K562 (cell line): ENCODE results near the gene NR1D2. TPM values are rescaled to one million over a fixed set of nuclear protein-coding genes. Genes with fewer than 3 reads are reported as not detected.

Source experiments
- ATAC-seq: fragments of 200-7000 bp; cut with Tn5 transposase; 3 replicates; pipeline ENCODE4 v1.9.1; 2020; ENCODE audit warnings: moderate library complexity
- BruUV-seq: library from RNA; stranded (reverse); fragments of 400-500 nt; replicated peaks from 2 replicates; lab custom pipeline; 2021; lab: Mats Ljungman, UMichigan
- CTCF ChIA-PET: fragments of 300-600 bp; formaldehyde crosslinking; extraction: SDS; loops from one replicate; lab custom pipeline; 2021; ENCODE audit warnings: low intra/inter-chr PET ratio; lab: Yijun Ruan, JAX
- POLR2A ChIA-PET: fragments of 300-600, 350-650 bp; sonication (Branson Sonifier 250); formaldehyde crosslinking; extraction: SDS; loops from one replicate; lab custom pipeline; 2021; ENCODE audit warnings: antibody characterized with exemption, inconsistent platforms; lab: Yijun Ruan, JAX
- DNase-seq, 4 experiments: peaks; one replicate each; pipeline versions ENCODE4 v3.0.0 to v3.0.0-alpha.2; 2011 to 2018; ENCODE audit warnings: low spot score in 3 of 4, mixed read lengths in 3 of 4; ENCODE audit errors: extremely low read depth in 1 of 4
- FAIRE-seq: peaks from 2 replicates; lab custom pipeline; 2011; peaks lifted over from hg19 to GRCh38; lab: Jason Lieb, UNC
- H2AFZ ChIP-seq: 2 replicates; pipeline ENCODE4 v1.6.0; 2011; ENCODE audit warnings: low read depth, low read length, control low read depth, inconsistent platforms
- H3K27ac ChIP-seq: fragments of 200-600 bp; 3 replicates; pipeline ENCODE4 v1.8.0; 2011; ENCODE audit warnings: low read depth, mild to moderate bottlenecking, control low read depth, inconsistent platforms, low read length, moderate library complexity, mixed read lengths; ENCODE audit errors: extremely low read depth
- H3K27me3 ChIP-seq, 2 experiments: fragments of 300-600 bp in 1 of 2; 2 replicates in 1 of 2; 3 replicates in 1 of 2; pipeline versions ENCODE4 v1.6.0 to v1.8.0; 2011; ENCODE audit warnings: inconsistent platforms in 2 of 2, low read length in 2 of 2, mild to moderate bottlenecking in 1 of 2, mixed read lengths in 1 of 2, moderate library complexity in 1 of 2; ENCODE audit not compliant: control insufficient read depth in 2 of 2, insufficient read depth in 2 of 2
- H3K36me3 ChIP-seq: fragments of 300-600 bp; 3 replicates; pipeline ENCODE4 v1.8.0; 2011; ENCODE audit warnings: mild to moderate bottlenecking, low read length, inconsistent platforms; ENCODE audit not compliant: control insufficient read depth, insufficient read depth
- H3K4me1 ChIP-seq, 2 experiments: fragments of 200-600 bp in 1 of 2; replicated peaks in 1 of 2; 2 replicates in 1 of 2; 3 replicates in 1 of 2; pipeline versions ENCODE4 v1.5.1 to v1.8.0; 2011; ENCODE audit warnings: inconsistent platforms in 2 of 2, low read length in 2 of 2, mild to moderate bottlenecking in 1 of 2, mixed read lengths in 1 of 2, moderate library complexity in 1 of 2; ENCODE audit not compliant: control insufficient read depth in 2 of 2, insufficient read depth in 2 of 2
- H3K4me2 ChIP-seq: 2 replicates; pipeline ENCODE4 v1.6.1; 2011; ENCODE audit warnings: low read length, control low read depth, inconsistent platforms, mixed read lengths; ENCODE audit not compliant: insufficient read depth
- H3K4me3 ChIP-seq: fragments of 200-600 bp; sonication (generic), shearing (Covaris generic); 2 replicates; pipeline ENCODE4 v1.5.1; 2016; ENCODE audit warnings: control low read depth, inconsistent platforms
- H3K79me2 ChIP-seq: fragments of 200-600 bp; 3 replicates; pipeline ENCODE4 v1.8.0; 2011; ENCODE audit warnings: low read length, inconsistent platforms; ENCODE audit not compliant: control insufficient read depth, insufficient read depth
- H3K9ac ChIP-seq, 2 experiments: 2 replicates each; pipeline versions ENCODE4 v1.6.0 to v1.6.1; 2011; ENCODE audit warnings: low read depth in 2 of 2, low read length in 2 of 2, control low read depth in 1 of 2, inconsistent platforms in 1 of 2, mild to moderate bottlenecking in 1 of 2, mixed read lengths in 1 of 2; ENCODE audit not compliant: insufficient read depth in 1 of 2
- H3K9me1 ChIP-seq: one replicate; pipeline ENCODE4 v1.6.0; 2011; ENCODE audit warnings: inconsistent platforms, mild to moderate bottlenecking, low read length, moderate library complexity; ENCODE audit not compliant: control insufficient read depth, insufficient read depth
- H3K9me3 ChIP-seq: replicated peaks from 2 replicates; pipeline ENCODE4 v1.5.1; 2011; ENCODE audit warnings: low read depth, low read length, inconsistent platforms; ENCODE audit not compliant: control insufficient read depth, insufficient read depth
- H4K20me1 ChIP-seq: replicated peaks from 2 replicates; pipeline ENCODE4 v1.6.1; 2011; ENCODE audit warnings: low read length, inconsistent platforms, mixed read lengths; ENCODE audit not compliant: control insufficient read depth, insufficient read depth
- CEBPG ChIP-seq, 3 experiments: fragments of 200-800 bp in 1 of 3; sonication (Bioruptor generic) in 1 of 3; sonication (generic) in 1 of 3; formaldehyde crosslinking in 1 of 3; IDR thresholded peaks in 2 of 3; conservative IDR thresholded peaks in 1 of 3; 2 replicates each; pipeline versions ENCODE4 v1.6.1 to v1.8.0; 2016 to 2022; ENCODE audit warnings: missing compliant biosample characterization in 2 of 3, missing genetic modification characterization in 2 of 3, mild to moderate bottlenecking in 1 of 3, missing genetic modification reagents in 1 of 3
- CHD2 ChIP-seq: IDR thresholded peaks from 2 replicates; pipeline ENCODE4 v1.6.1; 2011; ENCODE audit warnings: low read depth, low read length
- DMBX1 ChIP-seq: fragments of 250-450 bp; sonication (Bioruptor Pico); IDR thresholded peaks from 2 replicates; pipeline ENCODE4 v1.8.0; 2022; ENCODE audit warnings: inconsistent platforms, mild to moderate bottlenecking, moderate library complexity, borderline replicate concordance
- EP400 ChIP-seq: fragments of 450-650 bp; IDR thresholded peaks from 2 replicates; pipeline ENCODE4 v1.6.1; 2017; ENCODE audit warnings: antibody characterized with exemption, mild to moderate bottlenecking, moderate library complexity
- FOS ChIP-seq: IDR thresholded peaks from 3 replicates; pipeline ENCODE4 v1.6.1; 2011; ENCODE audit not compliant: insufficient read length; ENCODE audit errors: extremely low read depth
- MEF2A ChIP-seq: IDR thresholded peaks from 2 replicates; pipeline ENCODE4 v1.6.1; 2011; ENCODE audit warnings: low read depth, mild to moderate bottlenecking, low read length, moderate library complexity; ENCODE audit not compliant: control insufficient read depth
- POLR3A ChIP-seq: IDR thresholded peaks from 2 replicates; pipeline ENCODE4 v1.6.1; 2011; ENCODE audit warnings: borderline replicate concordance, mild to moderate bottlenecking, moderate library complexity; ENCODE audit not compliant: insufficient read length, insufficient read depth; ENCODE audit errors: extremely low read depth
- SMC3 ChIP-seq: conservative IDR thresholded peaks from 2 replicates; pipeline ENCODE4 v1.6.1; 2011; ENCODE audit warnings: low read depth, low read length, improper control_type of control experiment; ENCODE audit not compliant: insufficient read depth
- STAG1 ChIP-seq: sonication (generic); formaldehyde crosslinking; IDR thresholded peaks from 2 replicates; pipeline ENCODE4 v1.5.0; 2020; ENCODE audit warnings: missing genetic modification reagents, borderline replicate concordance
- ZBTB1 ChIP-seq: sonication (generic); formaldehyde crosslinking; IDR thresholded peaks from 2 replicates; pipeline ENCODE4 v1.8.1; 2023; ENCODE audit warnings: missing genetic modification reagents, low read depth, mild to moderate bottlenecking, borderline replicate concordance
- WGBS: fragments of 100-300 bp; shearing (Covaris generic); methylation state at CpG from one replicate; pipeline ENCODE4 v1.1.6; 2016; ENCODE audit warnings: low coverage, mixed read lengths; ENCODE audit not compliant: insufficient coverage; ENCODE audit errors: missing lambda C conversion rate; 5-methylcytosine and 5-hydroxymethylcytosine counted together
- in situ Hi-C: fragments of 300-500 bp; cut with MboI; formaldehyde crosslinking; loops from 4 replicates; pipeline ENCODE4 v1.15.0; 2018; ENCODE audit warnings: inconsistent platforms, mixed read lengths
- intact Hi-C: fragments of 100-400 bp; cut with micrococcal nuclease; formaldehyde crosslinking; loops from 2 replicates; pipeline ENCODE4 v1.14.2; 2022
- polyA plus RNA-seq, 8 experiments: library from polyadenylated mRNA; depleted of rRNA in 4 of 8; stranded (reverse) in 5 of 8; unstranded in 3 of 8; fragments of >200 nt; fragmentation: Nextera tagmentation in 2 of 8; fragmentation: Illumina TruSeq in 1 of 8; extraction: Ambion mirVana in 2 of 8; extraction: Trizol in 1 of 8; gene quantifications; 2 replicates each; pipeline versions ENCODE4 v1.2.1 to v1.2.3, GENCODE V29; 2011 to 2014; ENCODE audit warnings: inconsistent platforms in 1 of 8, missing spikeins in 1 of 8
- total RNA-seq, 7 experiments: library from RNA; depleted of rRNA in 6 of 7; stranded (reverse); fragments of >200 nt in 6 of 7; fragmentation: Illumina TruSeq in 2 of 7; extraction: Trizol in 2 of 7; gene quantifications; 2 replicates each; pipeline versions ENCODE4 v1.2.1 to v1.2.3, GENCODE V29; 2011 to 2021; ENCODE audit warnings: low replicate concordance in 1 of 7
- TF ChIP-seq, protein P1 (sequence below): fragments of 450-650 bp; formaldehyde crosslinking; IDR thresholded peaks from 2 replicates; pipeline ENCODE4 v1.4.0; 2020; ENCODE audit warnings: mild to moderate bottlenecking, moderate library complexity
- TF ChIP-seq, protein P2 (sequence below): sonication (generic); formaldehyde crosslinking; IDR thresholded peaks from 2 replicates; pipeline ENCODE4 v1.8.0; 2022; ENCODE audit warnings: missing genetic modification reagents, mild to moderate bottlenecking, borderline replicate concordance
- TF ChIP-seq, protein P3 (sequence below), 2 experiments: IDR thresholded peaks; 2 replicates each; pipeline ENCODE4 v1.6.1; 2012; ENCODE audit warnings: improper control_type of control experiment in 2 of 2, low read depth in 2 of 2, low read length in 2 of 2, borderline replicate concordance in 1 of 2
- TF ChIP-seq, protein P4 (sequence below): fragments of 250-450 bp; sonication (Bioruptor Pico); IDR thresholded peaks from 2 replicates; pipeline ENCODE4 v1.4.0; 2020

Gene NR1D2
- total and polyA plus RNA-seq, 9 of the 15 experiments (the other 6 are each of a cell fraction or from before 2014, with no cell fraction given) = 1.2 to 5.5 (median 2.9) TPM

DNA sequence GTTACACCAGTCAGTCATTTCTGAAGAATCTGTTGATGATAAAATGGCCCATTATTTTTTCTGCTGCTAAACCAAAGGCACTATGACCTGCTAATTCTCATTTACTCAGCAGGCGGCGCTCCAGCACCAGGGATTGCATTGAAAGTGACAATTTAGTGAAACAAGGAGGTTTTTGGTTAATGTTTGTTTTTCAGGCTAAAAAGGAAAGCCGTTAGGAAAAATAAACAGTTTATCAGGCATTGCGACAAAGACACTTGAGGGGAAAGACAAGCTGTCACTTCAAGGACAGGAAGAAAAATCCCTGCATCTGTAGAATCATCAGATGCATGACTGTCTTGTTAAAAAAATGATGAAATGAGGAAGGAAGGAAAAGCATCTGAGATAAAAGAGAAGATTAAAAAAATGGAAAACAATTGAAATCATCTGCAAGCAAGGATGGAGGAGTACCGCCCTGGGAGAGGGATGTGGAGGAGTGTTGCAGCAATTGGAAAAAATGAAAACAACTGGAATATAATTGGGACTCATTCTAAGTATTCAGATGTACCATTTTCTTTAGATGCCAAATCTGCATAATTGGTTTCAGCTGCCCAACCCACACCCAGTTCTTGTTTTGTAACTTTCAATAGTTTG is 54.0 kb downstream of the NR1D2 start:
- ChIA-PET POLR2A (no interaction called here), CTCF (interaction anchor here (0.6 to 2.4 kb wide), 7 partner anchors 111 to 1315 kb away, joined by 3 to 22 read pairs (median 5); no protein-coding TSS in a partner anchor)
- Histone ChIP-seq H3K4me3 (no peak overlapping the region), H3K27me3 (peaks cover 4 to 11% of the 10 kb centered on the region in 2 experiments; a peak in 3 of 5 replicates), H3K27ac (no peak overlapping the region), H4K20me1 (no peaks in the 10 kb centered on the region), H3K36me3 (no peaks in the 10 kb centered on the region), H3K4me2 (no peak overlapping the region), H3K4me1 (no peaks in the 10 kb centered on the region), H3K9ac (no peak overlapping the region), H3K9me1 (no peaks in the 10 kb centered on the region), H3K79me2 (no peaks in the 10 kb centered on the region), H2AFZ (no peak overlapping the region), H3K9me3 (no peaks in the 10 kb centered on the region)
- peak; percentile 73 for ATAC-seq
- intact Hi-C loops (loop anchor here (1.0 to 10.0 kb wide), 5 partner anchors 72 to 684 kb away; partner anchors contain the start of gene THRB), in situ Hi-C loops (loop anchor here (10.0 kb wide), 1 partner anchor 246 kb away; no protein-coding TSS in a partner anchor)
- peak; percentile 55 to 78 (median 58) for DNase-seq
- WGBS = 0% methylated on average over 5 of the region's 5 CpGs
- FAIRE-seq = peak; percentile 94
- no TSS peak for BruUV-seq
- TF ChIP-seq STAG1 (CRISPR knock-in tag) = peak; percentile 85; the same call in 1 of the 2 replicates
- TF ChIP-seq, protein P1, sequence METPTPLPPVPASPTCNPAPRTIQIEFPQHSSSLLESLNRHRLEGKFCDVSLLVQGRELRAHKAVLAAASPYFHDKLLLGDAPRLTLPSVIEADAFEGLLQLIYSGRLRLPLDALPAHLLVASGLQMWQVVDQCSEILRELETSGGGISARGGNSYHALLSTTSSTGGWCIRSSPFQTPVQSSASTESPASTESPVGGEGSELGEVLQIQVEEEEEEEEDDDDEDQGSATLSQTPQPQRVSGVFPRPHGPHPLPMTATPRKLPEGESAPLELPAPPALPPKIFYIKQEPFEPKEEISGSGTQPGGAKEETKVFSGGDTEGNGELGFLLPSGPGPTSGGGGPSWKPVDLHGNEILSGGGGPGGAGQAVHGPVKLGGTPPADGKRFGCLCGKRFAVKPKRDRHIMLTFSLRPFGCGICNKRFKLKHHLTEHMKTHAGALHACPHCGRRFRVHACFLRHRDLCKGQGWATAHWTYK (CRISPR knock-in tag) = no peak
- TF ChIP-seq CEBPG (CRISPR knock-in tag; IDR thresholded peaks at IDR 0.05) = no peak
- TF ChIP-seq CEBPG (tag; conservative IDR thresholded peaks at IDR 0.05 in 1 of 2, IDR thresholded peaks at IDR 0.05 in 1 of 2) = peak in 1 of 2 experiments; percentile 32; a peak in 2 of 4 replicates
- TF ChIP-seq POLR3A = no peak
- TF ChIP-seq, protein P2, sequence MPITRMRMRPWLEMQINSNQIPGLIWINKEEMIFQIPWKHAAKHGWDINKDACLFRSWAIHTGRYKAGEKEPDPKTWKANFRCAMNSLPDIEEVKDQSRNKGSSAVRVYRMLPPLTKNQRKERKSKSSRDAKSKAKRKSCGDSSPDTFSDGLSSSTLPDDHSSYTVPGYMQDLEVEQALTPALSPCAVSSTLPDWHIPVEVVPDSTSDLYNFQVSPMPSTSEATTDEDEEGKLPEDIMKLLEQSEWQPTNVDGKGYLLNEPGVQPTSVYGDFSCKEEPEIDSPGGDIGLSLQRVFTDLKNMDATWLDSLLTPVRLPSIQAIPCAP (CRISPR knock-in tag) = no peak
- no peak for TF ChIP-seq CHD2
- TF ChIP-seq DMBX1 (CRISPR knock-in tag) = no peak
- TF ChIP-seq FOS = no peak
- TF ChIP-seq, protein P3, sequence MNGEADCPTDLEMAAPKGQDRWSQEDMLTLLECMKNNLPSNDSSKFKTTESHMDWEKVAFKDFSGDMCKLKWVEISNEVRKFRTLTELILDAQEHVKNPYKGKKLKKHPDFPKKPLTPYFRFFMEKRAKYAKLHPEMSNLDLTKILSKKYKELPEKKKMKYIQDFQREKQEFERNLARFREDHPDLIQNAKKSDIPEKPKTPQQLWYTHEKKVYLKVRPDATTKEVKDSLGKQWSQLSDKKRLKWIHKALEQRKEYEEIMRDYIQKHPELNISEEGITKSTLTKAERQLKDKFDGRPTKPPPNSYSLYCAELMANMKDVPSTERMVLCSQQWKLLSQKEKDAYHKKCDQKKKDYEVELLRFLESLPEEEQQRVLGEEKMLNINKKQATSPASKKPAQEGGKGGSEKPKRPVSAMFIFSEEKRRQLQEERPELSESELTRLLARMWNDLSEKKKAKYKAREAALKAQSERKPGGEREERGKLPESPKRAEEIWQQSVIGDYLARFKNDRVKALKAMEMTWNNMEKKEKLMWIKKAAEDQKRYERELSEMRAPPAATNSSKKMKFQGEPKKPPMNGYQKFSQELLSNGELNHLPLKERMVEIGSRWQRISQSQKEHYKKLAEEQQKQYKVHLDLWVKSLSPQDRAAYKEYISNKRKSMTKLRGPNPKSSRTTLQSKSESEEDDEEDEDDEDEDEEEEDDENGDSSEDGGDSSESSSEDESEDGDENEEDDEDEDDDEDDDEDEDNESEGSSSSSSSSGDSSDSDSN (IDR thresholded peaks at IDR 0.05; ENCODE audit: borderline replicate concordance in 1 of 2, low read depth in 2 of 2, low read length in 2 of 2) = no peak
- no peak for TF ChIP-seq EP400
- peak; percentile 97 for TF ChIP-seq SMC3
- no peak for TF ChIP-seq ZBTB1 (CRISPR knock-in tag)
- TF ChIP-seq, protein P4, sequence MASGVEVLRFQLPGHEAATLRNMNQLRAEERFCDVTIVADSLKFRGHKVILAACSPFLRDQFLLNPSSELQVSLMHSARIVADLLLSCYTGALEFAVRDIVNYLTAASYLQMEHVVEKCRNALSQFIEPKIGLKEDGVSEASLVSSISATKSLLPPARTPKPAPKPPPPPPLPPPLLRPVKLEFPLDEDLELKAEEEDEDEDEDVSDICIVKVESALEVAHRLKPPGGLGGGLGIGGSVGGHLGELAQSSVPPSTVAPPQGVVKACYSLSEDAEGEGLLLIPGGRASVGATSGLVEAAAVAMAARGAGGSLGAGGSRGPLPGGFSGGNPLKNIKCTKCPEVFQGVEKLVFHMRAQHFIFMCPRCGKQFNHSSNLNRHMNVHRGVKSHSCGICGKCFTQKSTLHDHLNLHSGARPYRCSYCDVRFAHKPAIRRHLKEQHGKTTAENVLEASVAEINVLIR (CRISPR knock-in tag) = no peak
- no peak for TF ChIP-seq MEF2A
